ENCODE data around the gene CNOT2.

GRCh38 chr12:70386771-70387170, 143.5 kb downstream of the CNOT2 start:
- no peak for TF ChIP-seq CTCF (IDR thresholded peaks at IDR 0.05)
- TF ChIP-seq POLR2A (IDR thresholded peaks at IDR 0.05), result no peak

Measured in heart left ventricle (tissue), 13 donors.